Measurements from ENCODE around the gene JAZF1. TPM values are rescaled to one million over a fixed set of nuclear protein-coding genes. Genes with fewer than 3 reads are reported as not detected.

The JAZF1 gene
- total RNA-seq, 1 donor from 2014 or later, result 33.8 TPM

DNA sequence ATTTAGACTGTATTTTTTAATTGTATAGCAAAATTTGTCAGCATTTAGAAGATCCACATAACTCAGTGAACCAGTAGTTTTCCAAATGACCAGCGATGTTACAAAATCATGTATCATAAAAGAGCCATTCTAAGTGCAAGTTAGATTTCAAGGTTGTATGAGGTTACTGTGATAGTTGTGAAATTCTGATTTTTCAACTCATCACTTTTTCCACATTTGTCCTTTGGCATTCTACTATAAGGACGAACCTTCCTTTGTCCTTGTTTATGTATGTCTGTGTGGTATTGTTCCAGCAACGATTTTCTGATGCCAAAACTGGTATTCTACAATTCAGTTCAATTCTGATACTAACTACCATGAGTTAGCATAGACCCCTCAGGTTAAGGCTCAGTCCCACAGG lies 376.5 kb downstream of the JAZF1 start:
- TF ChIP-seq, protein P1, sequence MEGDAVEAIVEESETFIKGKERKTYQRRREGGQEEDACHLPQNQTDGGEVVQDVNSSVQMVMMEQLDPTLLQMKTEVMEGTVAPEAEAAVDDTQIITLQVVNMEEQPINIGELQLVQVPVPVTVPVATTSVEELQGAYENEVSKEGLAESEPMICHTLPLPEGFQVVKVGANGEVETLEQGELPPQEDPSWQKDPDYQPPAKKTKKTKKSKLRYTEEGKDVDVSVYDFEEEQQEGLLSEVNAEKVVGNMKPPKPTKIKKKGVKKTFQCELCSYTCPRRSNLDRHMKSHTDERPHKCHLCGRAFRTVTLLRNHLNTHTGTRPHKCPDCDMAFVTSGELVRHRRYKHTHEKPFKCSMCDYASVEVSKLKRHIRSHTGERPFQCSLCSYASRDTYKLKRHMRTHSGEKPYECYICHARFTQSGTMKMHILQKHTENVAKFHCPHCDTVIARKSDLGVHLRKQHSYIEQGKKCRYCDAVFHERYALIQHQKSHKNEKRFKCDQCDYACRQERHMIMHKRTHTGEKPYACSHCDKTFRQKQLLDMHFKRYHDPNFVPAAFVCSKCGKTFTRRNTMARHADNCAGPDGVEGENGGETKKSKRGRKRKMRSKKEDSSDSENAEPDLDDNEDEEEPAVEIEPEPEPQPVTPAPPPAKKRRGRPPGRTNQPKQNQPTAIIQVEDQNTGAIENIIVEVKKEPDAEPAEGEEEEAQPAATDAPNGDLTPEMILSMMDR (IDR thresholded peaks at IDR 0.05), result no peak
- peaks cover 27% of the 10 kb centered on the region for H3K4me1 Mint-ChIP-seq (ENCODE audit: low read depth)
- no peaks in the 10 kb centered on the region for H3K27me3 Mint-ChIP-seq (ENCODE audit: low read depth)
- DNase-seq (ENCODE audit: low spot score), result no peak
- H3K36me3 Mint-ChIP-seq (ENCODE audit: low read depth), result peaks cover 9% of the 10 kb centered on the region
- no peak overlapping the region for H3K4me3 Mint-ChIP-seq (ENCODE audit: unreplicated experiment)
- no peaks in the 10 kb centered on the region for H3K9me3 Mint-ChIP-seq (ENCODE audit: low read depth)
- H3K27ac Mint-ChIP-seq (ENCODE audit: unreplicated experiment), result no peak overlapping the region

DNA sequence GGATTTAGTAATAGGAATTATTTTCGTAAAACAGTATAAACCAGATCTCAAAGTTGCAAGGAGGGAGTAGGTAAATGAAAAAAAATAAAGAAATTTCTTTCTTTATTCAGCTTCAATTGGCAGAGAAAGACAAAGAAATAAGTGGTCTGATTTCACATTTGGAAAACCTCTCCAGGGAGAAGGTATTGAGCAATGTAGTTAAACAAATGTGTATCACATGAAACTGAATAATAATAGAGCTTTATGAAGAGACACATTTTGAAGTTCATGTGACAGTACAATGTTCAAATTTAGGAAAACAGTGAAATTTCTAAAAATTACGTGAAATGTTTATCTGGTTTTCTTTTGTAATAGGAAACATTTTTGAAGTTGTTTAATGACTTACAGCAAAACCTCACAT lies 377.6 kb downstream of the JAZF1 start:
- Mint-ChIP-seq H3K27me3 (ENCODE audit: low read depth) (no peaks in the 10 kb centered on the region), H3K9me3 (ENCODE audit: low read depth) (no peaks in the 10 kb centered on the region), H3K36me3 (ENCODE audit: low read depth) (peaks cover 11% of the 10 kb centered on the region), H3K4me1 (ENCODE audit: low read depth) (peaks cover 16% of the 10 kb centered on the region), H3K27ac (ENCODE audit: unreplicated experiment) (peak overlapping the region; percentile 10), H3K4me3 (ENCODE audit: unreplicated experiment) (no peak overlapping the region)
- TF ChIP-seq, protein P1 (IDR thresholded peaks at IDR 0.05), result no peak
- DNase-seq (ENCODE audit: low spot score), result no peak

DNA sequence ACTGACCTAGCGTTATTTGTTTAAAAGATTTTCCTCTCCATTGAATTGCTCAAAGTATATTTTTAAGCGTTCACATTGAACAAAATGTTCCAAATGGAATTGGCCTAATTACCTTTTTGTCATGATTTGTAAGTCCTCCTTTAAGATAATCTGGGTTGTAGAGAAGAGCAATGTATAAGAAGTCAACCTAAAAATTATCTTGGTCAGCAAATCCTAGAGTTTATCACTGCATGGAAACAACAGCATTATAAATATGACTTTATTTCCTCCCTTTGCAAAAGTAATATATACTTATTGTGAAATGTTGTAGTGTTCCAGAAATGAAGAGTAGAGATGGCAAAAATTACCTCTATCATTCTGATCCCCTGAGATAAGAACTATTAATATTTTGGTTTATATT lies 381.4 kb downstream of the JAZF1 start:
- TF ChIP-seq, protein P1 (IDR thresholded peaks at IDR 0.05), result no peak
- Mint-ChIP-seq H3K4me1 (ENCODE audit: low read depth) (peaks cover 12% of the 10 kb centered on the region), H3K27me3 (ENCODE audit: low read depth) (no peaks in the 10 kb centered on the region), H3K9me3 (ENCODE audit: low read depth) (no peaks in the 10 kb centered on the region), H3K36me3 (ENCODE audit: low read depth) (peaks cover 14% of the 10 kb centered on the region), H3K27ac (ENCODE audit: unreplicated experiment) (no peak overlapping the region), H3K4me3 (ENCODE audit: unreplicated experiment) (no peak overlapping the region)
- no peak for DNase-seq (ENCODE audit: low spot score)

DNA sequence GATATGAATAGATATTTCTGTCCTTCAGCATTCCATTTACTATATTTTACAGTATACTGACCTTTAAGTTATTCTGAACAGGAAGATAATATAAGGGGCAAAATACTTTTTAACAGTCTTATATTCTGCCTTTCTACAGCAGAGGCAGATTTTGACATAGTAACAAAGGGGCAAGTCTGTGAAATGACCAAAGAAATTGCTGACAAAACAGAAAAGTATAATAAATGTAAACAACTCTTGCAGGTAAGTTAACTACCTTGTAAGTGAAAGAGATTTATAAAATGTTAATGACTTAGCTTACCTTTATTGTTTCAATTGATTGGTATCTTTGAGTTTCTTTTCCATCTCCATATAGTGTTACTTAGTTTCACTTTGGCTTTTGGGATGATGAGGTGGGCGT lies 384.6 kb downstream of the JAZF1 start:
- Mint-ChIP-seq H3K36me3 (ENCODE audit: low read depth) (peaks cover 13% of the 10 kb centered on the region), H3K9me3 (ENCODE audit: low read depth) (no peaks in the 10 kb centered on the region), H3K27me3 (ENCODE audit: low read depth) (no peaks in the 10 kb centered on the region), H3K27ac (ENCODE audit: unreplicated experiment) (no peak overlapping the region), H3K4me1 (ENCODE audit: low read depth) (peaks cover 10% of the 10 kb centered on the region), H3K4me3 (ENCODE audit: unreplicated experiment) (no peak overlapping the region)
- no peak for DNase-seq (ENCODE audit: low spot score)
- TF ChIP-seq, protein P1 (IDR thresholded peaks at IDR 0.05), result no peak

DNA sequence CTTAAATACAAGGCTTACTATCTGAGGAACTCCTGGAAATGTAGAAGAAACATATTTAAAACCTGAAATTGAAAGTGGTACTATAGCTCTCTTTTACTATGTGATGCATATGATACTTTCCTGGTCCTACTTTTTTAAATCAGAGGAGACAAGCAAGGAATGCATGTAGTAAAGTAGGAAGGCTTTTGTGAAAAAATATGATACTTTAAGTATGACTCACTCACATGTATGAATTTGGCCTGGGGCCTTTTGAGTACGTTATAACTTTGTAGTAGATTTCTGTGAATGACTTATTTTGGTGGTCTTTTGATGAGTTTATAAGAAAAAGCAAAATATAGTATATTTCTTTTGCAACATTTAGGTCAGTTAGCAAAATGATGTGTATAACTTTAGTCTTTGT lies 386.8 kb downstream of the JAZF1 start:
- no peaks in the 10 kb centered on the region for H3K9me3 Mint-ChIP-seq (ENCODE audit: low read depth)
- peak overlapping the region; percentile 8 for H3K27ac Mint-ChIP-seq (ENCODE audit: unreplicated experiment)
- no peaks in the 10 kb centered on the region for H3K27me3 Mint-ChIP-seq (ENCODE audit: low read depth)
- DNase-seq (ENCODE audit: low spot score), result no peak
- H3K36me3 Mint-ChIP-seq (ENCODE audit: low read depth), result peaks cover 13% of the 10 kb centered on the region
- TF ChIP-seq, protein P1 (IDR thresholded peaks at IDR 0.05), result no peak
- H3K4me1 Mint-ChIP-seq (ENCODE audit: low read depth), result peaks cover 10% of the 10 kb centered on the region
- H3K4me3 Mint-ChIP-seq (ENCODE audit: unreplicated experiment), result no peak overlapping the region

All from chondrocyte (in vitro differentiated cells).